PC-3 (cell line): ENCODE measurements around the gene BMPER.

Experiments
- CTCF ChIP-seq: fragments of 300-600 bp; sonication (generic); conservative IDR thresholded peaks from 2 replicates; pipeline ENCODE4 v1.5.1; 2017; ENCODE audit warnings: antibody characterized with exemption, low read depth, mild to moderate bottlenecking, low read length
- EZH2 ChIP-seq: fragments of 300-600 bp; sonication (generic); IDR thresholded peaks from one replicate; pipeline ENCODE4 v1.6.1; 2017; ENCODE audit warnings: antibody characterized with exemption, mild to moderate bottlenecking, low read length; ENCODE audit not compliant: unreplicated experiment
- EZH2phosphoT487 ChIP-seq: fragments of 300-600 bp; sonication (generic); IDR thresholded peaks from 2 replicates; pipeline ENCODE4 v1.6.1; 2018; ENCODE audit warnings: mild to moderate bottlenecking, antibody characterized with exemption, low read length, borderline replicate concordance

GRCh38 chr7:34165466-34165865 is 260.1 kb downstream of the BMPER start:
- TF ChIP-seq CTCF (no peak), EZH2phosphoT487 (no peak), EZH2 (no peak)
